HEK293 (cell line): ENCODE data around the gene BCL2L1.

Experiments
- CTCF ChIA-PET: fragments of 350-600 bp; formaldehyde crosslinking; extraction: SDS; loops from one replicate; lab custom pipeline; 2021; ENCODE audit warnings: antibody characterized with exemption; lab: Yijun Ruan, JAX
- POLR2A ChIA-PET: fragments of 300-600 bp; formaldehyde crosslinking; extraction: SDS; loops from one replicate; lab custom pipeline; 2020; ENCODE audit warnings: antibody characterized with exemption, inconsistent platforms; lab: Yijun Ruan, JAX
- H3K27ac ChIP-seq: fragments of 200-500 bp; sonication (Bioruptor generic); 2 replicates; pipeline ENCODE4 v1.5.1; 2014; ENCODE audit warnings: low read depth, low read length, control low read depth, inconsistent platforms; ENCODE audit errors: extremely low read depth
- H3K36me3 ChIP-seq, 2 experiments: fragments of 200-500 bp in 1 of 2; sonication (Bioruptor generic) in 1 of 2; 1 replicate in 1 of 2; 2 replicates in 1 of 2; pipeline ENCODE4 v1.5.1; 2014 to 2017; ENCODE audit warnings: inconsistent platforms in 2 of 2, low read length in 2 of 2; ENCODE audit not compliant: control insufficient read depth in 2 of 2, insufficient read depth in 1 of 2
- H3K4me1 ChIP-seq: fragments of 200-500 bp; sonication (Bioruptor generic); 2 replicates; pipeline ENCODE4 v1.5.1; 2014; ENCODE audit warnings: mild to moderate bottlenecking, low read length, inconsistent platforms; ENCODE audit not compliant: control insufficient read depth, insufficient read depth
- H3K4me3 ChIP-seq: 2 replicates; pipeline ENCODE4 v1.5.1; 2011; ENCODE audit warnings: low read depth, mild to moderate bottlenecking, control low read depth, low read length, moderate library complexity
- H3K9me3 ChIP-seq: fragments of 200-500 bp; sonication (Bioruptor generic); 2 replicates; pipeline ENCODE4 v1.5.1; 2014; ENCODE audit warnings: low read depth, low read length, inconsistent platforms; ENCODE audit not compliant: control insufficient read depth, insufficient read depth
- EGR2 ChIP-seq: fragments of 450-650 bp; formaldehyde crosslinking; IDR thresholded peaks from 2 replicates; pipeline ENCODE4 v1.5.1; 2016; ENCODE audit warnings: low read depth, missing biosample characterization, missing genetic modification characterization
- GLI2 ChIP-seq: fragments of 450-650 bp; formaldehyde crosslinking; IDR thresholded peaks from 2 replicates; pipeline ENCODE4; 2017; ENCODE audit warnings: missing biosample characterization, missing genetic modification characterization, low read depth, borderline replicate concordance
- HOXD13 ChIP-seq: sonication (generic); formaldehyde crosslinking; IDR thresholded peaks from 2 replicates; pipeline ENCODE4 v1.8.0; 2022; ENCODE audit warnings: missing genetic modification reagents, borderline replicate concordance
- KLF10 ChIP-seq: fragments of 450-650 bp; IDR thresholded peaks from 2 replicates; pipeline ENCODE4 v1.5.1; 2018; ENCODE audit warnings: missing biosample characterization, mild to moderate bottlenecking, missing genetic modification characterization
- OSR2 ChIP-seq: fragments of 450-650 bp; formaldehyde crosslinking; IDR thresholded peaks from 2 replicates; pipeline ENCODE4 v1.5.1; 2016; ENCODE audit warnings: missing biosample characterization, missing genetic modification characterization
- SETDB1 ChIP-seq: IDR thresholded peaks from one replicate; pipeline ENCODE4 v1.6.1; 2017; ENCODE audit warnings: mild to moderate bottlenecking, low read length, moderate library complexity, mixed read lengths; ENCODE audit not compliant: insufficient read length
- ZBTB21 ChIP-seq: fragments of 450-650 bp; formaldehyde crosslinking; IDR thresholded peaks from 2 replicates; pipeline ENCODE4 v1.5.1; 2017; ENCODE audit warnings: missing biosample characterization, missing genetic modification characterization
- ZNF138 ChIP-seq: fragments of 450-650 bp; formaldehyde crosslinking; IDR thresholded peaks from 2 replicates; pipeline ENCODE4 v1.5.1; 2016; ENCODE audit warnings: missing biosample characterization, missing genetic modification characterization, borderline replicate concordance
- ZNF324 ChIP-seq: fragments of 450-650 bp; formaldehyde crosslinking; IDR thresholded peaks from 2 replicates; pipeline ENCODE4 v1.5.1; 2016; ENCODE audit warnings: missing biosample characterization, missing genetic modification characterization
- ZNF341 ChIP-seq: fragments of 450-650 bp; formaldehyde crosslinking; IDR thresholded peaks from 2 replicates; pipeline ENCODE4; 2016; ENCODE audit warnings: low read depth, missing biosample characterization, missing genetic modification characterization
- ZNF354C ChIP-seq: fragments of 450-650 bp; formaldehyde crosslinking; IDR thresholded peaks from 2 replicates; pipeline ENCODE4 v1.5.1; 2016; ENCODE audit warnings: missing biosample characterization, missing genetic modification characterization, low read depth, borderline replicate concordance
- ZNF398 ChIP-seq: fragments of 450-650 bp; formaldehyde crosslinking; IDR thresholded peaks from 2 replicates; pipeline ENCODE4 v1.5.1; 2017; ENCODE audit warnings: missing biosample characterization, missing genetic modification characterization
- ZNF514 ChIP-seq: fragments of 450-650 bp; formaldehyde crosslinking; IDR thresholded peaks from 2 replicates; pipeline ENCODE4 v1.5.1; 2016; ENCODE audit warnings: missing biosample characterization, missing genetic modification characterization
- ZNF555 ChIP-seq: fragments of 450-650 bp; formaldehyde crosslinking; conservative IDR thresholded peaks from 2 replicates; pipeline ENCODE4 v1.5.1; 2017; ENCODE audit warnings: missing biosample characterization, mild to moderate bottlenecking, missing genetic modification characterization, inconsistent platforms
- ZNF585B ChIP-seq: fragments of 450-650 bp; formaldehyde crosslinking; IDR thresholded peaks from 2 replicates; pipeline ENCODE4 v1.5.1; 2016; ENCODE audit warnings: missing biosample characterization, missing genetic modification characterization
- ZNF707 ChIP-seq: fragments of 450-650 bp; formaldehyde crosslinking; IDR thresholded peaks from 2 replicates; pipeline ENCODE4 v1.5.1; 2016; ENCODE audit warnings: missing biosample characterization, missing genetic modification characterization
- ZSCAN30 ChIP-seq: fragments of 450-650 bp; IDR thresholded peaks from 2 replicates; pipeline ENCODE4 v1.5.1; 2018; ENCODE audit warnings: missing biosample characterization, mild to moderate bottlenecking, missing genetic modification characterization, moderate library complexity
- ZSCAN4 ChIP-seq: fragments of 450-650 bp; formaldehyde crosslinking; IDR thresholded peaks from 2 replicates; pipeline ENCODE4 v1.5.1; 2017; ENCODE audit warnings: missing biosample characterization, missing genetic modification characterization

Gene BCL2L1

GRCh38 chr20:31633339-31633914 lies 89.2 kb downstream of the BCL2L1 start:
- ChIA-PET CTCF (interaction anchor here (0.5 to 7.2 kb wide), 25 partner anchors 10 to 129 kb away, joined by 3 to 66 read pairs (median 4); partner anchors contain the start of genes BCL2L1 and TPX2), POLR2A (interaction anchor here (0.6 to 2.6 kb wide), 3 partner anchors 51 to 105 kb away, joined by 5 to 17 read pairs (median 5); partner anchors contain the start of genes BCL2L1 and TPX2)
- no peaks in the 10 kb centered on the region for H3K9me3 ChIP-seq
- H3K27ac ChIP-seq: no peak overlapping the region
- H3K4me3 ChIP-seq: no peak overlapping the region
- 0 out of 2 replicates have a peak, but pooled peaks have one; percentile 23 for TF ChIP-seq EGR2
- TF ChIP-seq ZNF354C: no peak
- TF ChIP-seq ZNF398: no peak
- TF ChIP-seq SETDB1: no peak
- H3K36me3 ChIP-seq: no peaks in the 10 kb centered on the region
- no peaks in the 10 kb centered on the region for H3K4me1 ChIP-seq

- H3K36me3 ChIP-seq: no peaks in the 10 kb centered on the region
- H3K9me3 ChIP-seq: no peaks in the 10 kb centered on the region
- ChIA-PET CTCF (interaction anchor here (0.5 to 7.2 kb wide), 12 partner anchors 11 to 173 kb away, joined by 3 to 66 read pairs (median 4); partner anchors contain the start of gene BCL2L1), POLR2A (interaction anchor here (0.6 to 2.6 kb wide), 4 partner anchors 35 to 1708 kb away, joined by 3 to 17 read pairs (median 6); partner anchors contain the start of gene BCL2L1)
- TF ChIP-seq ZNF341 (tag by site-specific recombination) (no peak), HOXD13 (CRISPR knock-in tag) (no peak), OSR2 (tag by site-specific recombination) (no peak), ZNF555 (tag by site-specific recombination) (no peak), ZSCAN4 (tag by site-specific recombination) (no peak), ZNF138 (tag by site-specific recombination) (no peak), KLF10 (no peak), ZNF707 (tag by site-specific recombination) (no peak), ZSCAN30 (tag by site-specific recombination) (no peak), ZNF324 (tag by site-specific recombination) (no peak), ZNF514 (tag by site-specific recombination) (no peak), ZBTB21 (no peak), GLI2 (tag by site-specific recombination) (no peak), ZNF585B (tag by site-specific recombination) (no peak)
- no peak overlapping the region for H3K27ac ChIP-seq
- H3K4me3 ChIP-seq: no peak overlapping the region
- no peaks in the 10 kb centered on the region for H3K4me1 ChIP-seq
Measured at GRCh38 chr20:31632548-31633338, 89.9 kb downstream of the BCL2L1 start.
